ENCODE measurements around the gene SGO2. TPM values are rescaled to one million over a fixed set of nuclear protein-coding genes. Genes with fewer than 3 reads are reported as not detected.
"Not testable (repeated sequence)": the region's sequence is repeated elsewhere in the genome, so short reads cannot be mapped to it uniquely, and the experiment has no call there.

Gene SGO2
- polyA plus RNA-seq, 5 donors = 8.6 to 34.8 (median 16.8) TPM

GRCh38 chr2:200619279-200619678 lies 93.3 kb downstream of the SGO2 start:
- no peak for DNase-seq

GRCh38 chr2:200620606-200621390 lies 94.8 kb downstream of the SGO2 start:
- DNase-seq = no peak

GRCh38 chr2:200622106-200622505 lies 96.1 kb downstream of the SGO2 start:
- no peak for DNase-seq

- no peak for DNase-seq
Measured at GRCh38 chr2:200624026-200624425, 98.0 kb downstream of the SGO2 start.

- no peak for DNase-seq
Measured at GRCh38 chr2:200624658-200625057, 98.7 kb downstream of the SGO2 start.

- DNase-seq = peak; percentile 69 to 72
Measured at GRCh38 chr2:200625282-200625681, 99.3 kb downstream of the SGO2 start.

- DNase-seq = peak in 1 of 2 donors; percentile 5
Measured at GRCh38 chr2:200625958-200626363, 100.0 kb downstream of the SGO2 start.

- DNase-seq = no peak
Measured at GRCh38 chr2:200627110-200627770, 101.2 kb downstream of the SGO2 start.

GRCh38 chr2:200628461-200628860 lies 102.5 kb downstream of the SGO2 start:
- DNase-seq = not testable (repeated sequence)

GRCh38 chr2:200631287-200631686 lies 105.3 kb downstream of the SGO2 start:
- DNase-seq = no peak

Other genes with a start within 250 kb of the SGO2 start
- gene SPATS2L, start 219.5 kb upstream of the SGO2 start, polyA plus RNA-seq (ENCODE audit: insufficient read depth in 1 of 5, insufficient read length in 5 of 5, low replicate concordance in 1 of 5) = 10 to 100 TPM; 90.1 to 98.9 (median 95.5) TPM
- 10 to 100 TPM; 15.3 to 19.6 (median 18.8) TPM for gene KCTD18, start 16.1 kb upstream of the SGO2 start, polyA plus RNA-seq (ENCODE audit: insufficient read depth in 1 of 5, insufficient read length in 5 of 5, low replicate concordance in 1 of 5)
- 10 to 100 TPM in 2 of 5 donors, 1 to 10 TPM in 3; 3.4 to 13.4 (median 9.3) TPM for gene AOX1, start 59.8 kb downstream of the SGO2 start, polyA plus RNA-seq (ENCODE audit: insufficient read depth in 1 of 5, insufficient read length in 5 of 5, low replicate concordance in 1 of 5)

Measured in right lung (tissue), 5 donors.